ENCODE data around the gene SORCS2.

The SORCS2 gene

DNA sequence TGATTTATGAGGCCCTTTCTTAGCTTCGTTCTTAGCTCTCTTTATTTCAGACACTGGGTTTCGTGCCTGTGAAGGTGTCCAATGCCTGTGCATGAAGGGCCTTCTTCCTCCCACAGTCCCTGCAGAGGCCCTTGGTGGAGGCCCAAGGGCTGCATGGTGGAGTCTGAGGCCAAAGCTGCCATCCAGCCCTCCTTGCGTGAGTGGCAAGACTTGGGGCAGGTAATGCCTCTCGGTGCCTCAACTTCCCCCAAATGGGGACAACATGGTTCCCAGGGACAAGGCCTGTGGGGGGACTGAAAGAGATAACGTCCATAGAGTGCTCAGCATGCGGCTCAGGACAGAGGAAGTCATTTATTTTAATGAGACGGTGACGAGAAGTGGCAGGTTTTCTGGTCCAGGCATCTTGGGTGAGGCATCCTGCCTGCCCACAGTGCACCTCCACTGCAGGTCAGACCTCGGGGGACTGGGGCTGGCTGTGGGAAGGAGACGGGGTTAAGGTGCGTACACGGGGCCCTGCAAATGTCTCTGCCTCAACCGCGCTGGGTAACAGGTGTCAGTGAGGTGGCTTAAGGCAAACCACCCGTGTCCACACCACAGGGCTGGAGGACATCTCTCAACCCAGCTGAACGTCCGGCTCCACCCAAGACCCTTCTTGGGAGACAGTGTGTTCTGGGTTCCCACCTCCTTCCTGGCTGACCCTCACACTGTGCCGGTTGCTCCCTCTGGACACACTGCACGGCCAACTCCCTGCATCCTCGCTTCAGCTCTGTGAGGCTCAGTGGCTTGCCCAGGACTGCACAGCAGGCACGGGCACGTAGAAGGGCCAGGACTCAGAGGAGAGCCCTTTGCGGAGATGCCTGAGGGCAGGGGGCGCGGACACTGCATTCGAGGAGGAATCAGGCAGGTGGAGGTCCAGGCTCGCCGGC, 191.9 kb downstream of the SORCS2 start:
- DNase-seq = no peak

DNA sequence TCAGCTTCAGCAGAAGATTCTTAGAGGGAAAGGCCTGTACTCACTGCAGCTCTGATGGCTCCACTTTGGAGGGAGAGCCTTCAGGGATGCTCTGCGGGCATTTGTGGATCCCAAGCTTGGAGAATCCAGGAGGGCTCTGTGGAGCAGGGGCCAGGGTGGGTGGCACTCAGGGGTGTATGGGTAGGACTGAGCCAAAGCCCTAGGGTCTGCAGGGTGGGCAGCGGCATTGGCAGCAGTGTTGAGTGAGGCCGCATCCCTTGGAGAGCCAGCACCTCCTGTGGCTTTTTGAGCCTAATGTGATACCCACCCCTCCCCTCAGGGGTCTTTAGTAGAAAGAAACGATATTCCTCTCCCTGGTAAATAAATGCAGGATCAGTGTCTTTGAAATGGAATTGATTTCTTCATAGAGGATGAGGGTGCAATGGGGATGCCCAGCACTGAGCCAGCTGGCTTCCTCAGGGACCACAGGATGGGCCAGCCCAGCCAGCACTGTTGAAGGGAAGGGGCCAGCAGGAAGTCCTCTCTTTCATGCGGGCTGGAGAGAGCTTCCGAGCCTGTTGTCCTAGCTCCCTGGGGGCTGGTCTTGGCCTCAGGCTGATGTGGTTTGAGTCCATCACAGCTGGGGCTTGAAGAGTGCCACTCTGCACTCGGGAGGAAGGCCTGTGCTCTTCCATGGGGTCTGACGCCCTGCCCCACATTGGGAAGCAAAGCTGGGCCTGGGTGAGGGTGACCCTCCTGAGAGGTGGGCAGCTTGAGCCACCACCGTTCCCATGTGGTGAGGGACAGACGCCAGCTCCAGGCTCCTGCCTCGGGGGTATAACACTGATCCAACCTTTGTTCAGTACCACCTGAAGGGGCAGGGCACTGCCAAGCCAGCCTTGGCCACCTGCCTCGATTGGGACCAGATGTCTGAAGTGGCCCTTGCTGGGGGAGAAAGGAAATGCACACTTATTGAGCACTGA, 192.9 kb downstream of the SORCS2 start:
- DNase-seq = no peak

DNA sequence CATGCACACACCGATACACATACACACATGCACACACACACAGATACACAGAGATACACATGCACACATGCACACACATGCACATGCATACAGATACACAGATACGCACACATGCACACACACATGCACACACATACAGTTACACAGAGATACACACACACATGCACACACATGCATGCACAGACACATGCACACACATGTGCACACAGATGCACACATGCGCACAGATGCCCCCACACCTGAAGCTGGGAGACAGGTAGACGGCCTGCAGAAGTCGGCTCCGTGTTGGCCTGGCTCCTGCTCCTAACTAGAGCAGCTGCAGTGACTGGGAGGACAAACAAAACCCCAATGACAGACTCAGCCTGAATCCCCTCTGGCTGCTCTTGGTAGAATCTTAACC, 195.6 kb downstream of the SORCS2 start:
- no peak for DNase-seq

DNA sequence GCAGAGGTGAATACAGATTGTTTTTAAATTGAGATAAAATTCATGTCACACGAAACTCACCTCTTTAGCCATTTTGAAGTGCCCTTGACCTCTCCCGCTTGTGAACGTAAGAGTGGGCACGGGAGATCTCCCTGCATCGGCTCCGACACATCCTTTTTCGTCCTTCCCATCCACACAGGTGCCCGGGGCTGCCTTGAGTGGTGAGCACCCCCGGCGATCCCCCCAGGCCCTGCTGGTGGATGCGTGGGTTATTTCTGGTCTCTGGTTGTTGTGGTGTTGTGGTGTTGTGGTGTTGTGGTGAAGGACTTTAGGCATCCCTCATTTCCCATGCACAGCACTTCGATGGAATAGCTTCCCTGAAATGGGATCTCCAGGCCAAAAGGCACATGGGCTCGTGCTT, 196.3 kb downstream of the SORCS2 start:
- DNase-seq = no peak

- no peak for DNase-seq
These were observed 196.9 kb downstream of the SORCS2 start for GRCh38 chr4:7389101-7389701.

DNA sequence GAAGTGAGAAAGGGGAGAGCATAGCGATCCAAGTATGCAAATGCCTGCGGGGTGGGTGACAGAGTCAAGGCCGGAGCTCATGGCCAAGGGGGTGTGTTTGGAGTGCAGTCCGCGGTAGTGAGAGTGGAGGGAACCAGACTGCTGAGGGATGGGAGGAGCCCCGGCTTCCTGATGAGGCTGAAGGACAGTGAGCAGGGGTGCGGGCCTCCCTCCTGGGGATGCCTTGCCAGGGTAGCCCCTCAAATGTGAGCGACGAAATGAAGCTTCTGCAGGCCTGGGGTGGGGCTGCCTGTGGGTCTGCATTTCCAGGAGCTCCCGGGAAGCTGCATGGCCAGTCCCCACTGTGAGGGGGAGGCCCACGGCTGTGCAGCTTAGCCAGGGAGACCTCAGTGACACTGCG, 197.4 kb downstream of the SORCS2 start:
- DNase-seq = no peak

DNA sequence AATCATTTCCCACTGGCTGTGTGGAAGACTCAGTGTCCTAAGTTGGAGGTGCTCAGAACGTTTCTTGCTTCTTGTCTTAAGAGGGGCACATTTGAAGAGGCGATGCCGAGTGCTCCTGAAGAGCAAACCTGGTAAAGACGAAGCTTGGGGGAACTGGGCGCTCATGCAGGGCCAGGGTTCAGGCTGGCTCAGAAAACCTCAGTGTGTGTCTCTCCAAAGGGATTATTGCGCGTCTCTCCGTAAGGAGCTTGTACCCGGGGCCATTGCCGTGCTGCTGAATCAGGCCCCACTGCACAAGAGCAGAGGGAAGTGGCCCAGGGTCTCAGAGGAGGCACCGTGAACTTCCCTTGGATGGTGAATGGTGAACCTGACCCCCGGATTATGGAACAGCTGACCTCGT, 198.0 kb downstream of the SORCS2 start:
- no peak for DNase-seq

- DNase-seq = no peak
These were observed 198.7 kb downstream of the SORCS2 start for GRCh38 chr4:7390906-7391636.

DNA sequence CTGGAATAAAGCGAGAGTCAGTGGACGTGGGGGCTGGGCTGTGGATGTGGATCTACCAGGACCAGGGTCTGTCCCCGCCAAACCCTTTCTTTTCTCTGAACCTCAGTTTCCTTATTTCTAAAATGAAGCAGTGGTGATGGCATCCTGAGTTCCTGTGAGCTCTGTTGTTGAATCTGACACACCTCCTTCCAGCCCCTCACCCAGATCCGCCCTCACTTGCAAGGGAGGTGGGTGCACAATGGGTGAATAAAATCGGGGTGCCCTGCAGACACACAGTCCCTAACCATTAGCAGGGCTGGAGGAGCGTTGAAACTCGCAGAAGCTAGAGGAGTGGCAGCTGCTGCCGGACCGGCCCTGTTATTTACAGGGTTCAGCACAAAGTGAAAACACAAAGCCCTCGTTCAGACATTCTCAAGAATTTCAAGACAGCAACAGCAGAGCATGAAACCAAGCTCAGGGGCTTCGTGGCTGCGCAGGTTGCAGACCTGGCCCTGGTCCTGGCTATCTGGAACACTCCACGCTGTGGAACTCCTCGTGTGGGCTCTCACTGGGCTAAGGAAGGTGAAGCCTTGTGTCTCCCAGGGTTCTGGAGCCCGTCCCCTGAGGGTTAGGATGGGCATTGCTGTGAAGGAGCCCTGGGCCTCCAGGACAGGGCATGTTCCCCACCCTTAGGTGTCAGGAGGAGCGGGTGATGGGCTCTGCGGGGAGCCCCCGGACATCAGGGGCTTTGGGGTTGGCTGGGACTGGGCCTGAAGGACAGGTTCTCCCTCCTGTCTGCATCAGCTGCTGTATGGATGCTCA, 199.5 kb downstream of the SORCS2 start:
- no peak for DNase-seq

GRCh38 chr4:7392438-7393421, 200.4 kb downstream of the SORCS2 start:
- no peak for DNase-seq

DNA sequence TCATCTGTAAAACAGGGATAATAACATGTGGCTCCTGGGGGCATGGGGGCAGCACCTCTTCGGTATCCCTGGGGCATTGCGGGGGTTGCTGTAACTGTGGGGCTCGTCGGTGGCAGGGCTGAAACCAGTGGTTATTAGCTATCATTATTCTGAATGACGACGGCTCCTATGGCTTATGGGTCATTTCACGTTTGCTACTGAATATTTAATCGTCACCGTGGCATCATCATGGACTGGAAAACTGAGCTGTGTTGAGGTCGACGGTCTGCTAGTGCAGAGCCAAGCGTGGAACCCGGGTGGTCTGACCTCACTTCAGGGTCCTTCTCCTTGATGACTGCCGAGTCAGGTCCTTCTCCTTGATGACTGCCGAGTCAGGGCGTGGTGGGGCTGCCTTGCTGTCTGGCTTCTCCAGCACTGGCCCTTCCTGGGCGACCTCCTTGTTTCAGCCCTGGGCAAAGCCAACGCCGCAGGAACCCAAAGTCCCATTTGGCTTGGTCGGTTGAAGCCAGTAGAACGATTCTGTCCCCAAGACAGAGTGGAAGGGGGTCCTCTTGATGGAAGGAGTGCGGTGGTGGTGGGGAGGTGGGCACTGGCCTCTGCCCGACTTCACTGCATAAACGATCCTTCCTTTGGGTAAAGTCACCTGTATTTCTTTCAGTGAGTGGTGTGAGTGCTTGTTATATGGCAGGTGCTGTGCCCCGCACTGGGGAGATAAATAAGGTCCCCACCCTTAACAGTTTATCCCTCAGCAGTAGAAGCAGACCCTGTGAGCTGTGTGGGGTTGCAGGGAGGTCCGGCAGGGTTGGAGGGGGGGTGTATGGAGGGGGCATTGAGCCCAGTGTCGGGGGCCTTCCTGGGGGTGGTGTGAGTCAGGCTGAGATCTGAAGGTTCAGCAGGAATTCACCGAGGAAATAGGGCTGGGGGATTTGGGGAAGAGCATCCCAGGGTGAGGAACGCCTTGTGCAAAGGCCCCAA, 201.6 kb downstream of the SORCS2 start:
- DNase-seq = no peak

- DNase-seq = no peak
These were observed 202.5 kb downstream of the SORCS2 start for GRCh38 chr4:7394681-7395451.

DNA sequence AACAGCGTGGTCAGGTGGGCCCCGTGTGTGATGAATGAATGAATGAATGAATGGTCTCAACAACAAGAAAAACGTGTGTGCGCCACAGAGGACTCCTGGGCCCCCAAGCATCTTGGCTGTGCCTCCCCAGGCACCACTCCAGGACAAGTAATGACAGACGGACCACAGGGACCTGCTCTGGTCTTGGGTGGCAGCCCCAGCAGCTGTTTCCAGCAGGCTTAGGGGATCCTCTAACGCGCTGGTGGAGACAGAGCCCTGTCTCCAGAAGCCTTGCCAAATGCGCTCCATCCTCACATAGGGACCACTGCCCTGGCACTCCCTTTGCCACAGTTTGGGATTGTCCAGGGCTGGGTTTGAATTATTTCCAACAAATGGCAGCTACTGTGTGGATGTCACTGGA, 203.3 kb downstream of the SORCS2 start:
- DNase-seq = no peak

DNA sequence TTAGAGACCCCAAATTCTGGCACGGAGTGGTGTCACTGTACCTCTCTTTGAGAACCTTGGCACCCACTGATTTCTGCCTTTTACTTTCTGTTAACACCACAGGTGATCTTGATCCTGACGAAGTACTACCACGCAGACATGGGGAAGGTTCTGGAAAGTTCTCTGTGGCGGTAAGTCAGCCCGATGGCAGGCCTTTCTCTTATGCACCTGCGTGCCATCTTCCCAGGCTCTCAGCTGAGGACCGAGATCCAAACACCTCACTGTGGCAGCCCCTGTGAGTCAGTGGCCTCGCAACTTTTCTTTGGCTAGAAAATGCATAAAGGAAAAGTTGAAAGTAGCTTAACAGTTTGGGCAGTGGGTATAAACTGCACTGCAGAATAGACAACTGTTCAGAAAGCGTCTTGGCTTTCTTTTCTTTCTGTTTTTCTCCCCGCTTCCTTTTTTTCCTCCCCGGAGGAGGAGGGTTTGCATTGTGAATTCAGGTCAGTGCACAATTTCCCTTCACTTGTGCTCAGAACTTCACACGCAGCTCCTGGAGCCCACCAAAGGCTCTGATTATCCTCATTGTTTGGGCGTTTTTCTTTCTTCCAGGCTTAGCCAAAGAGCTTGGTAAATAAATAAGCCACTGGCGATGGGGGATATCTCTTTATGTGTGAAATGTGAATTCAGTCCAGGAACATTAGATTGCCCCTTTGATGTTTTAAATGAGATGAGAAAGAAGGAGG, 204.0 kb downstream of the SORCS2 start:
- no peak for DNase-seq

GRCh38 chr4:7397206-7398103, 205.1 kb downstream of the SORCS2 start:
- DNase-seq = no peak

GRCh38 chr4:7398104-7398423, 205.7 kb downstream of the SORCS2 start:
- DNase-seq = no peak

Data from activated naive CD4-positive, alpha-beta T cell (primary cell).